ENCODE measurements around the gene DIPK1C.

The DIPK1C gene

GRCh38 chr18:74419761-74420160 lies 37.3 kb downstream of the DIPK1C start:
- DNase-seq (ENCODE audit: low read depth in 2 of 2), result no peak

DNA sequence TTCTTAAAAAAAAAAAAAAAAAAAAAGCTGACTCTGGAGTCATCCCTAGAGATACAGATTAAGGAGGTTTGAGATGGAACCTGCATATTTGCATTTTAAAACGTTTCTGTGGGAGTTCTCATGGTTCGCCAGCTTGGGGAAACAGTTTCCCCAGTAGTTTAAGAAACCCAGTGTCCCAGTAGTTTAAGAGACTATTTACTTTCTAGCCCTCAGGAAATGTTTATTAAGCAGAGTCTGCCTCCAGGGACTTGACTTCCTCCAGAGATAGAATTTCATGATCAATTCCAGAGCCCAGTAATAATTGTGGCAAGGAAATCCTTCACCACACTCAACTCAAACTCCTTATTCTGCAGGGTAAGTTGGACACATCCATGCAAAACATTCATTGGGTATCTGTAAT lies 39.1 kb downstream of the DIPK1C start:
- no peak for DNase-seq (ENCODE audit: low read depth in 2 of 2)

- DNase-seq (ENCODE audit: low read depth in 2 of 2), result no peak
These were observed 41.0 kb downstream of the DIPK1C start for GRCh38 chr18:74416124-74416523.

DNA sequence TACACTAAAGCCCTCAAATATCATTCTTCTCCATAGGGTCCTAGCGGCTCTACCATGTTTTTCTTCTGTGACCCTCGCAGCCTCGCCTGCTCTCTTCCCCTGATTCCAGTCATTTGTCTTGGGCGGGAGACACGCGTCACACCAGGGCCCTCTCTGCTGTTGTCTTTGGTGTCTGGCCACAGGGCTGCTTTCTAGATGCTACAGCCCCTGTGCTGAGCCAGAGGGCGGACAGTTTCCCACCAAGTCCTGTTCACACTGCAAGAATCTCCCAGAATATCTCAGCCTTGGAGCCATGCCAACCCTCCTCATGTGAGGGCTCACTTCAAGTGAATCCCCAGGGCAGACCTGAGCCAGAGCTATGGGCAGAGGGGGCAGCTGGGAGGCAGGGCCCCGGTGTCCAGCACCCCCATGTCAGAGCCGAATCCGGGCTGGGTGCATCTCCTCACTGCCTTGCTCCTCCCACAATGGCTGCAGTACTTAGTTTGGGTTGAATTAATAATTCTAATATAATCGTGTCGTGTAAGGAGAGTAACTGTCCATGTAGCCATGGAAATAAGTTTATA lies 42.1 kb downstream of the DIPK1C start:
- no peak for DNase-seq (ENCODE audit: low read depth in 2 of 2)

DNA sequence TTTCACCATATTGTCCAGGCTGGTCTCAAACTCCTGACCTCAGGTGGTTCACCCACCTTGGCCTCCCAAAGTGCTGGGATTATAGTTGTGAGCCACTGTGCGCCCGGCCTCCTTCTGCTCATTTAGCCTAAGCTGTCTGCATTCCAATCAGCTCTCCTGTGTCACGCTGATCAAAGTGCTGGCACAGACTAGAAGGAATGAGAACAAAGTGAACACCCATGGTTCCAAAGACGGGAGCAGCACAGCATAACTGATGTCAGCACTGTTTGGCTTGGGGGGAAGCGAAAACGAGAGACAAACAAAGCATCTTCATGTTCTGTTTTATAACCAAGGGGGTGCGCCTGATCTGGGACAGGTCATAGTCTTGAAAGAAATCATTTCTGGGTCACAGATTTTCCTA lies 43.3 kb downstream of the DIPK1C start:
- DNase-seq (ENCODE audit: low read depth in 2 of 2), result no peak

DNA sequence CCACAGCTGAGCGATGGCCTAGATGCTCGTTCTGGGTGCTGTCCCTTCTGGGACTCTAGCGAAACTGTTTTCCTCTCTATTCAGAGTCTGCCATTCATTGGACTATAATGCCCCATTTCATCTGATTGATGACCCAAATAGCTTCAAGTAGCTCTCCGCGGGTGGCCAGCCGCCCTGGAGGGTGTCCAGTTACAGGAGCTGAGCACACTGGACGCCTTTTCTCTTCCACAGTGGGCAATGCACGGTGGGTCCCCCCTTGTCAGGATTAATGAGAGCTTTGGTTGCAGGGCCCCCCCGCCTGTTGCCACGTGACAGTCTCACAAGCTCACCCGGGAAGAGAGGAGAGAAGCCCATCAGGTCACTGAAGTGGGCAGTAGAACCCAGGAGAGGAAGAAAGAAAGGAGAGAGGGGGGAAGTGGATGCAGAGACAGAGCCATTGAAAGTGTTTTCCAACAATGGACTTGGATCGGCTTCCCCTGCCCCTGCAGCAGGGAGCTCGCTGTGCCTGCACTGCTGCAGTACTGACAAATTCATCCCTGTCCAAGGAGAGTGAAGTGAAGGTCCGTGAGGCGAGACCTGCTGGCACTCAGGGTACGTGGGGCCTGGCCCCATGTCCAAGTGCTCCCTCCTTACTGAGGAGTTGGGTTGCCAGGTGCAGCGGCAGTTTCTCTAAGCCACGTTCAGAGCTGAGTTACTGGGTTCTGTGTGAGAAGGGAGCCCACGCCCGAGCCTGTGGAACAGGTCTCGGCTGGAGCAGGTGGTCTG lies 44.8 kb downstream of the DIPK1C start:
- DNase-seq (ENCODE audit: low read depth in 2 of 2), result no peak

DNA sequence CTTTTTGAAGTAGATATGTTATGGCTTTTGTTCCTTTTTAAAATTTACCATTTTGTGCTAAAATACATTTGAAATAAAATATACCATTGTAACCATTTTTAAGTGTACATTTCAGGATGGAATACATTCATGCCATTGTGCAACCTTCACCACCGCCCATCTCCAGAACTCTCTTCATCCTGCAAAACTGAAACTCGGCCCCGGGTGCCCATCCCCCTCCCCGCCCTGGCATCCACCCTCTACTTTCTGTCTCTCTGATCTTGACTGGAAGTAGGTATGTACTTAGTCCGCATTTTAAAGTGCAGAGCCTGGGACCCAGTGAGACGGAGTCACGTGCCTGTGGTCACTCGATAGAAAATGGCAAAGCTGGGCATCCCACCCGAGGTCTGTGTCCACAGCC lies 45.6 kb downstream of the DIPK1C start:
- no peak for DNase-seq (ENCODE audit: low read depth in 2 of 2)

DNA sequence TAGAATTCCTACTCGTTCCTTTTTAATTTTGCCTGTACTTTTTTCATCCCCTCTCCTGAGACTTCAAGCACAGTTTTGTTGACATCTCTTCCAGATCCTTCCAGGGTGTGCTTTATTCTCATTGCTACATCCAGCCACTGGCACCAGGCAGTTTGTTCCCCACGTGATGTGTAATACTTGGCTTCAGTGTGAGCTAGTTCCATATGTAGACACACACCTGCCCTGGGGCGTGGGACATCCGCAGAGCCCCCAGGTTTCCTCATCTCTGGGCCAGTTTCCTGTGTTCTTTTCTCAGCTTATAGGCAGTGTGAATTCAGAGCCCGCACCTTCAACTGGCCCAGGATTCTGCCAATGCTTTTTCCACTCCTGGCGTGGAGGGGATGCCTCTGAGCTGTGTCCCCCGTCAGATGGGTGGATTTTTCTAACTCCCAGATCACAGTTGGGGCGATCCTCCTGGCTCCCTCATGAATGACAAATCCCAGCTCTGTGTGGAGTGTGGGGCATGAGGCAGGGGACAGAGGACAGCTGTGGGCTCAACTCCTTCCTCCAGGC lies 46.6 kb downstream of the DIPK1C start:
- no peak for DNase-seq (ENCODE audit: low read depth in 2 of 2)

DNA sequence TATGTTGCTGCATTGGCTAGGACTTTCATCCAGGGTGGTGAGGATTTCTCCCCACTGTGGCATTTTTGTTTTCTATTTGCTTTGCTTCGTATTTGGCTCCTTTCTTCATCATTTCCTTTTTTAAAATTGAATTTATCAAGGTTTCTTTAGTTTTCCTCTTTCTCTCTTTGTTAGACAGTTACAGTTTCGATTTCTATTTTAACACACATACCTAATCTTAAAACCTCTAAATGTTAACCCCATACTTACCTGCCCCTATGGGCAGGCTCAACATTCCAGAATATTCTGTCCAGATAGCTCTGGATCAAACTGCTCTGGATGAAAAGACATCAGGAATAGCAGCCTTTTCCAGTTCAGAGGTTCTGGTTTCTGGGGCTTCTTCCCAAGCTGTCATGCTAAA lies 49.2 kb downstream of the DIPK1C start:
- no peak for DNase-seq (ENCODE audit: low read depth in 2 of 2)

- DNase-seq (ENCODE audit: low read depth in 2 of 2), result no peak
These were observed 54.2 kb downstream of the DIPK1C start for GRCh38 chr18:74402806-74403433.

DNA sequence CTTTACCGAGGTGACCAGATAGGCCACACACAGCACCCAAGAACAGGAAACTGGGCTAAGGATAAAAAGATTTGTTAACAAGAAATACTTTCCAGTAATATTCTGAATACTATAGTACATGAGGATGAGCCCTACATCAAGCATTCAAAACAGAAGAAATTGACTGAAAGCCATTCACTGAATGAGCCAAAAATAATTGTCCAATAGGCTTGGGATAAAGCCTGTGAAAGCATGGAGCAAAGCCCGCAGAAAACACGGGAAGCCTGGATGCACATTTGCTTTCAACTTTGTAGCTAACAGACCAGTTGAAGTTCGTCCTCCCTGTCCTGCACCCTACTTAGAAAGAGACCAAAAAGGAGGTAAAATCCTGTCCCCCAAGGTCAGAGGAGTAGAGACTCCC lies 56.3 kb downstream of the DIPK1C start:
- no peak for DNase-seq (ENCODE audit: low read depth in 2 of 2)

GRCh38 chr18:74399091-74399887 lies 57.8 kb downstream of the DIPK1C start:
- no peak for DNase-seq (ENCODE audit: low read depth in 2 of 2)

DNA sequence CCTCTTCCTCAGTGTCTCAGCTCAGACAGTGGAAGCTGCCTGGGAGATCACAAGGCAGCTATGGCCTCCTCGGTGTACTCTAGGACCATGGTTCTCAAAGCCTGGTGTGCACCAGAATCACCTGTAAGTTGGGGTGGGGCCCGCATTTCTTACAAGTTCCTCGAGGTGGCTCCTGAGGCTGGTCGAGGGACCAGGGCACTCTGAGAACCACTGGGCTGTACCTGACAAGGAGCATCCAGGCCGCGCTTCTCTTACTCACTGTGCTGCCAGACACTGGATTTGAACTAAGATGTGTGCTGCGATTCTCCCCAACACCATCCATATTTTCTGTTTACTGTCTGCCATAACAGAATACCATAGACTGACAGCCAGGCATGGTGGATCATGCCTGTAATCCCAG lies 59.5 kb downstream of the DIPK1C start:
- DNase-seq (ENCODE audit: low read depth in 2 of 2), result no peak

GRCh38 chr18:74396171-74397169 lies 60.6 kb downstream of the DIPK1C start:
- DNase-seq (ENCODE audit: low read depth in 2 of 2), result no peak

DNA sequence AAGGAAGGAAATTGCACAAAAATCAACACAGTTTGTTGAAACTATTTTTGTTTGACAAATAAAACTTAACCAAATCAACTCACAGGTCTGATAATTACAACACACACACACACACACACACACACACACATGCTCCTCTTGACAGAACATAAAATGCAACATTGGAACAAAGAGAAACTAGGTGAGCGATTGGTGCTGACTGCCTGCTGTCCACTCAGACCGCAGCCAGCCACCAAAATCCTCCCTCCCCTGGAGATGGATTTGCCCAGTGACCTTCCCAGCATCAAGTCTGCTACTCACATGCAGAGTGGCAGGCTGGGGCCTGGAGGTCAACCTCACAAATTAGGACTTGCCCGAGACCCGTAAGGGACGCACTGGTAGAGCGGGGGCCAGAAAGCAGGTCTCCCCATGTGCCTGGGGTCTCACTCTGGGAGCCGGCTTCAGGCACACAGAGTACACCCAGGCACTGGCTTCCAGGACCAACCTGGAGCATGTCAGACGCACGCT lies 61.4 kb downstream of the DIPK1C start:
- DNase-seq (ENCODE audit: low read depth in 2 of 2), result no peak

GRCh38 chr18:74395006-74395405 lies 62.1 kb downstream of the DIPK1C start:
- DNase-seq (ENCODE audit: low read depth in 2 of 2), result no peak

- DNase-seq (ENCODE audit: low read depth in 2 of 2), result no peak
These were observed 64.8 kb downstream of the DIPK1C start for GRCh38 chr18:74392323-74392722.

- DNase-seq (ENCODE audit: low read depth in 2 of 2), result no peak
These were observed 66.2 kb downstream of the DIPK1C start for GRCh38 chr18:74390900-74391299.

DNA sequence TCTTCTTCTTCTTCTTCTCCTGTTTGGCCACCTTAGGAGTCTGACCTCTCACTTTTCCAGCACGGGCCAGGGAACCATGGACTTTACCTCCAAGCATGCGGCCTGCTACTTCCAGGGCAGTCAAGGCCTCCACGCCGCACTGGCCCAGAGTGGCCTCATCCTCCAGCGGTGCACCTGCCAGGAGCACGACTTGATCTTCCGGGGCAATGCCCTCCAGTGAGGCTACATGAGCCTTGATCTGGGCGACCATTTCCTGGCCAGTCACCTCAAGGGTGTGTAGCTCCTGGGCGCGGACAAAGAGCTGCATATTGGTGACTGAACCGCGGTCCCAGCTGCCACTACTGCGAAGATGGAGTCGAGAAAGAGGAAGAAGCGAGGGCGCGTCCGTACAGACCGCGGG lies 67.1 kb downstream of the DIPK1C start:
- DNase-seq (ENCODE audit: low read depth in 2 of 2), result no peak

- DNase-seq (ENCODE audit: low read depth in 2 of 2), result no peak
These were observed 67.8 kb downstream of the DIPK1C start for GRCh38 chr18:74389171-74389927.
